GM12878 (cell line): ENCODE results near the gene COX10. TPM values are rescaled to one million over a fixed set of nuclear protein-coding genes. Genes with fewer than 3 reads are reported as not detected.

Experiments
- ATAC-seq: fragments of 200-7000 bp; cut with Tn5 transposase; 3 replicates; pipeline ENCODE4 v1.9.1; 2020; ENCODE audit warnings: mild to moderate bottlenecking, moderate library complexity
- BruUV-seq: library from RNA; stranded (reverse); fragments of 400-500 nt; replicated peaks from 2 replicates; lab custom pipeline; 2021; lab: Mats Ljungman, UMichigan
- CTCF ChIA-PET: fragments of 300-600 bp; sonication (Branson Sonifier 250); formaldehyde crosslinking; extraction: SDS; loops from one replicate; lab custom pipeline; 2021; ENCODE audit warnings: inconsistent platforms; lab: Yijun Ruan, JAX
- POLR2A ChIA-PET: fragments of 350-600 bp; formaldehyde crosslinking; extraction: SDS; loops from one replicate; lab custom pipeline; 2021; ENCODE audit warnings: inconsistent platforms; lab: Charles Lee
- RAD21 ChIA-PET: fragments of 300-600 bp; sonication (Branson Sonifier 250); formaldehyde crosslinking; loops from one replicate; lab custom pipeline; 2023; ENCODE audit warnings: antibody characterized with exemption; ENCODE audit not compliant: unreplicated experiment; lab: Charles Lee
- SMC1A ChIA-PET: fragments of 300-600 bp; sonication (Branson Sonifier 250); formaldehyde crosslinking; loops from one replicate; lab custom pipeline; 2023; ENCODE audit not compliant: unreplicated experiment, uncharacterized antibody; lab: Charles Lee
- DNase-seq: peaks from one replicate; pipeline ENCODE4 v3.0.0-alpha.2; 2011; ENCODE audit warnings: low read depth, low spot score
- FAIRE-seq: peaks from 3 replicates; lab custom pipeline; 2011; peaks lifted over from hg19 to GRCh38; lab: Jason Lieb, UNC
- H2AFZ ChIP-seq: 2 replicates; pipeline ENCODE4 v1.6.0; 2011; ENCODE audit warnings: low read depth, low read length, control low read depth; ENCODE audit not compliant: control insufficient read depth
- H3K27ac ChIP-seq: 2 replicates; pipeline ENCODE4 v1.5.1; 2011; ENCODE audit warnings: control low read depth; ENCODE audit not compliant: control insufficient read depth, insufficient read depth
- H3K27me3 ChIP-seq, 2 experiments: replicated peaks in 1 of 2; 2 replicates each; pipeline versions ENCODE4 v1.6.0 to v1.6.1; 2011; ENCODE audit warnings: low read length in 1 of 2; ENCODE audit not compliant: control insufficient read depth in 2 of 2, insufficient read depth in 2 of 2
- H3K36me3 ChIP-seq, 2 experiments: 2 replicates each; pipeline ENCODE4 v1.5.1; 2011; ENCODE audit warnings: low read length in 1 of 2; ENCODE audit not compliant: control insufficient read depth in 2 of 2, insufficient read depth in 2 of 2
- H3K4me1 ChIP-seq: 2 replicates; pipeline ENCODE4 v1.6.1; 2011; ENCODE audit warnings: mild to moderate bottlenecking, low read length, moderate library complexity, mixed read lengths; ENCODE audit not compliant: control insufficient read depth, insufficient read depth
- H3K4me2 ChIP-seq: 2 replicates; pipeline ENCODE4 v1.6.0; 2011; ENCODE audit warnings: control low read depth; ENCODE audit not compliant: control insufficient read depth, insufficient read depth
- H3K4me3 ChIP-seq: fragments of 200-600 bp; sonication (generic); 2 replicates; pipeline ENCODE4 v1.5.1; 2016
- H3K79me2 ChIP-seq: 2 replicates; pipeline ENCODE4 v1.6.0; 2011; ENCODE audit warnings: low read length; ENCODE audit not compliant: control insufficient read depth, insufficient read depth
- H3K9ac ChIP-seq: 2 replicates; pipeline ENCODE4 v1.8.0; 2011; ENCODE audit warnings: low read length, control low read depth, mixed read lengths; ENCODE audit not compliant: control insufficient read depth, insufficient read depth
- H3K9me3 ChIP-seq: replicated peaks from 3 replicates; pipeline ENCODE4 v1.5.1; 2011; ENCODE audit warnings: mild to moderate bottlenecking, low read length; ENCODE audit not compliant: control insufficient read depth, insufficient read depth
- H4K20me1 ChIP-seq: 2 replicates; pipeline ENCODE4 v1.6.0; 2011; ENCODE audit not compliant: control insufficient read depth, insufficient read depth
- JUND ChIP-seq: IDR thresholded peaks from 2 replicates; pipeline ENCODE4 v1.6.1; 2012; ENCODE audit warnings: low read depth, mild to moderate bottlenecking, low read length, improper control_type of control experiment, moderate library complexity
- KLF5 ChIP-seq: fragments of 450-650 bp; IDR thresholded peaks from 2 replicates; pipeline ENCODE4 v1.6.1; 2014; ENCODE audit warnings: mild to moderate bottlenecking; ENCODE audit not compliant: partially characterized antibody
- WGBS: methylation state at CpG from one replicate; pipeline ENCODE4 v1.1.6; 2016; ENCODE audit warnings: low lambda C conversion rate; ENCODE audit not compliant: insufficient replicate concordance, insufficient coverage; ENCODE audit errors: missing lambda C conversion rate; 5-methylcytosine and 5-hydroxymethylcytosine counted together
- in situ Hi-C: fragments of 300-500 bp; cut with MboI; formaldehyde crosslinking; loops from 9 replicates; pipeline ENCODE4 v1.14.3; 2018; ENCODE audit warnings: mixed read lengths
- intact Hi-C: fragments of 100-400 bp; cut with micrococcal nuclease; formaldehyde crosslinking; loops from one replicate; pipeline ENCODE4 v1.14.2; 2022; ENCODE audit not compliant: unreplicated experiment
- polyA plus RNA-seq, 11 experiments: library from polyadenylated mRNA; depleted of rRNA in 4 of 11; unstranded in 6 of 11; stranded (reverse) in 5 of 11; fragments of >200 nt; fragmentation: Nextera tagmentation in 4 of 11; fragmentation: Illumina TruSeq in 1 of 11; extraction: Ambion mirVana in 4 of 11; extraction: Trizol in 1 of 11; gene quantifications; 1 replicate in 1 of 11; 2 replicates in 10 of 11; pipeline versions ENCODE4 v1.2.1 to v1.2.3, GENCODE V29; 2011 to 2016; ENCODE audit warnings: inconsistent platforms in 2 of 11, missing spikeins in 2 of 11, low read depth in 1 of 11
- total RNA-seq, 4 experiments: library from RNA; depleted of rRNA in 3 of 4; stranded (reverse); fragments of >200 nt in 3 of 4; fragmentation: Illumina TruSeq in 1 of 4; extraction: Trizol in 1 of 4; gene quantifications; 2 replicates each; pipeline versions ENCODE4 v1.2.1 to v1.2.3, GENCODE V29; 2013 to 2021
- TF ChIP-seq, protein P1 (sequence below): fragments of 450-650 bp; IDR thresholded peaks from 2 replicates; pipeline ENCODE4 v1.6.1; 2018; ENCODE audit warnings: borderline replicate concordance, mild to moderate bottlenecking; ENCODE audit not compliant: partially characterized antibody
- TF ChIP-seq, protein P2 (sequence below): IDR thresholded peaks from 2 replicates; pipeline ENCODE4 v1.6.1; 2011; ENCODE audit warnings: low read depth, low read length, improper control_type of control experiment, borderline replicate concordance

Gene COX10
- total and polyA plus RNA-seq, 10 of the 15 experiments (the other 5 are each of a cell fraction or from before 2014, with no cell fraction given): 9.6 to 29.4 (median 21.3) TPM

DNA sequence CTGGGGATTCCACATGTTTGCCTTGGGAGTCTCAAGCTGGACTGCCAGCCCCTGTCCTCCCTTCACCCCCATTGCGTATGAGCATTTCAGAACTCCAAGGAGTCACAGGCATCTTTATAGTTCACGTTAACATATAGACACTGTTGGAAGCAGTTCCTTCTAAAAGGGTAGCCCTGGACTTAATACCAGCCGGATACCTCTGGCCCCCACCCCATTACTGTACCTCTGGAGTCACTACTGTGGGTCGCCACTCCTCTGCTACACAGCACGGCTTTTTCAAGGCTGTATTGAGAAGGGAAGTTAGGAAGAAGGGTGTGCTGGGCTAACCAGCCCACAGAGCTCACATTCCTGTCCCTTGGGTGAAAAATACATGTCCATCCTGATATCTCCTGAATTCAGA, 138.5 kb downstream of the COX10 start (continued):
- TF ChIP-seq, protein P1, sequence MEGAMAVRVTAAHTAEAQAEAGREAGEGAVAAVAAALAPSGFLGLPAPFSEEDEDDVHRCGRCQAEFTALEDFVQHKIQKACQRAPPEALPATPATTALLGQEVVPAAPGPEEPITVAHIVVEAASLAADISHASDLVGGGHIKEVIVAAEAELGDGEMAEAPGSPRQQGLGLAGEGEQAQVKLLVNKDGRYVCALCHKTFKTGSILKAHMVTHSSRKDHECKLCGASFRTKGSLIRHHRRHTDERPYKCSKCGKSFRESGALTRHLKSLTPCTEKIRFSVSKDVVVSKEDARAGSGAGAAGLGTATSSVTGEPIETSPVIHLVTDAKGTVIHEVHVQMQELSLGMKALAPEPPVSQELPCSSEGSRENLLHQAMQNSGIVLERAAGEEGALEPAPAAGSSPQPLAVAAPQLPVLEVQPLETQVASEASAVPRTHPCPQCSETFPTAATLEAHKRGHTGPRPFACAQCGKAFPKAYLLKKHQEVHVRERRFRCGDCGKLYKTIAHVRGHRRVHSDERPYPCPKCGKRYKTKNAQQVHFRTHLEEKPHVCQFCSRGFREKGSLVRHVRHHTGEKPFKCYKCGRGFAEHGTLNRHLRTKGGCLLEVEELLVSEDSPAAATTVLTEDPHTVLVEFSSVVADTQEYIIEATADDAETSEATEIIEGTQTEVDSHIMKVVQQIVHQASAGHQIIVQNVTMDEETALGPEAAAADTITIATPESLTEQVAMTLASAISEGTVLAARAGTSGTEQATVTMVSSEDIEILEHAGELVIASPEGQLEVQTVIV: no peak
- TF ChIP-seq, protein P2, sequence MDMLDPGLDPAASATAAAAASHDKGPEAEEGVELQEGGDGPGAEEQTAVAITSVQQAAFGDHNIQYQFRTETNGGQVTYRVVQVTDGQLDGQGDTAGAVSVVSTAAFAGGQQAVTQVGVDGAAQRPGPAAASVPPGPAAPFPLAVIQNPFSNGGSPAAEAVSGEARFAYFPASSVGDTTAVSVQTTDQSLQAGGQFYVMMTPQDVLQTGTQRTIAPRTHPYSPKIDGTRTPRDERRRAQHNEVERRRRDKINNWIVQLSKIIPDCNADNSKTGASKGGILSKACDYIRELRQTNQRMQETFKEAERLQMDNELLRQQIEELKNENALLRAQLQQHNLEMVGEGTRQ: no peak
- no peak for TF ChIP-seq KLF5

DNA sequence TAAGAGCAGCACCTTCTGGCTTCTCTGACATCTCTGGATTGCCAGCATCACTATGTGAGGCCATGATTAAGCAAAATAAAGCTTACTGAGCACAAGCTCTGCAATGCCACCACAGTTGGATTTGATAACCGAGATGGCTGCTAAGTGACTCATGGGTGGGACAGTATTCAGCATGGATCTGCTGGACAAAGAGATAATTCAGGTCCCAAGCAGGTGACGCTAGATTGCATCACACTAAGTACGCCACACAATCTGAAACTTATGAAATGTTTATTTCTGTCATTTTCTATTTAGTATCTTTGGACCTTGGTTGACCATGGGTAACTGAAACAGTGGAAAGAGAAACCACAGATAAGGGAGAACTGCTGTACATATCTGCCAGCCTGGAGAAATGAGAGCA, 139.9 kb downstream of the COX10 start:
- BruUV-seq: no TSS peak
- Histone ChIP-seq H3K4me2 (no peak overlapping the region), H3K27ac (no peak overlapping the region), H3K36me3 (peaks cover 0 to 3% of the 10 kb centered on the region in 2 experiments; a peak in 3 of 4 replicates), H4K20me1 (no peaks in the 10 kb centered on the region), H3K79me2 (no peaks in the 10 kb centered on the region), H3K9me3 (no peaks in the 10 kb centered on the region; the same call in 2 of the 3 replicates), H3K27me3 (no peaks in the 10 kb centered on the region), H3K4me1 (no peaks in the 10 kb centered on the region), H3K4me3 (no peak overlapping the region), H2AFZ (no peak overlapping the region), H3K9ac (no peak overlapping the region)
- FAIRE-seq (no peak), ATAC-seq (no peak), DNase-seq (no peak)
- POLR2A ChIA-PET: no interaction called here
- RAD21 ChIA-PET: no interaction called here
- intact Hi-C loops (no loop called here), in situ Hi-C loops (no loop called here)
- WGBS: 100% methylated on average over 3 of the region's 3 CpGs
- SMC1A ChIA-PET: no interaction called here
- TF ChIP-seq JUND: no peak
- CTCF ChIA-PET: no interaction called here
